Stimulated activated CD8-positive, alpha-beta memory T cell treated with anti-CD3 and anti-CD28 coated beads, Interleukin-4, amount 100 ng/mL, for 48 hours (primary cell): ENCODE data around the gene B9D1.

Experiments
- DNase-seq: peaks from one replicate; pipeline ENCODE4 v3.0.0-alpha.2; 2020

B9D1 gene

DNA sequence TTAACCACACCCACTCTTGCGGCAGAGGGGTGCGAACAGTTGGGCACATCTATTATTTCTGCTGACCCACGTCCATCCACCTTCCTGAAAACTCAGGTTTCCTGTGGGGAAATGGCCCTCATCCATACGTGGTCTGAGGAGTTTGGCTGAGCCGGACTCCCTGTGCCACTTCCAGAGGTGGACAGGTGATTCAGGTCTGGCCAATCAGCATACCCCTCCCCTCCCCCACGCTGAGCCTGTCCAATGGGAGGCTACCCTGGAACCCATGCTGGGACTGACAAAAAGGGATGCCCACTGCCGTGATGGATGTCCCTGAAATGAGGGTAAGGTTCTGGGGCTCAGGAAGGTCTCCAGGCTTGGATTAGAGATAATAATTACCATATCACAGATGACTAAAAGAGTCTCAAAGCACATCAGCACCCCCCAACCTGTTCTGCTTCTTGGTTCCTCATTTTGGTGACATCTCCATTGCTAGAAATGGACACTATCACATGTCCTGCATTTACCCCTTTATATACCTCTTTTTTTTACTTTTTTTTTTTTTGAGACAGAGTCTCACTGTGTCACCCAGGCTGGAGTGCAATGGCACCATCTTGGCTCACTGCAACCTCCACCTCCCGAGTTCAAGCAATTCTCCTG is 10.5 kb upstream of the B9D1 start:
- peak; percentile 20 for DNase-seq

- peak; percentile 16 for DNase-seq
These were observed 9.9 kb upstream of the B9D1 start for GRCh38 chr17:19372439-19372838.

- DNase-seq = peak; percentile 21
These were observed 9.5 kb upstream of the B9D1 start for GRCh38 chr17:19372011-19372370.

GRCh38 chr17:19371259-19372010 is 8.9 kb upstream of the B9D1 start:
- DNase-seq = peak; percentile 20

DNA sequence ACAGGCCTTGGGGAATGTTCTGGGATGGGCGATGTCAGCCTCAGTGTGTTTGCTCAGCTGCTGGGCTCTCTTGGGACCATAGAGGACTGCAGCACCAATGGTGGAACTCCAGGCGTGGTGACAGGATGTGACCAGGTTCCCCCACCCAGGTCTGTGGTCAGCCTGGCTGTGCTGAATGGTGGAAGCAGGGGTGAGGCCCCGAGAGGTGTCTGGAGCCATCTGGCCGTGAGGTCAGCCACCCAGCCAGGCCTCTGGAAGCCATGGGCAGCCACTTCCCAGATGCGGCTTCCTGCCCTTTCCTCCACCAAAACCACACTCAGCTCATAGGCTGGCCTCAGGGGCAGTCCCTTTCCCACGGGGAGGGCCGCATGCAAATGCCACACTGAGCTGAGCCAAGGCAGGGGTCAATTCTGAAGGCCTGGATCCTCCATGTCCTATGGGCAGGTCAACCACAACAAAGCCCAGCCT is 8.0 kb upstream of the B9D1 start:
- peak; percentile 33 for DNase-seq

GRCh38 chr17:19369846-19370492 is 7.4 kb upstream of the B9D1 start:
- DNase-seq = no peak

DNA sequence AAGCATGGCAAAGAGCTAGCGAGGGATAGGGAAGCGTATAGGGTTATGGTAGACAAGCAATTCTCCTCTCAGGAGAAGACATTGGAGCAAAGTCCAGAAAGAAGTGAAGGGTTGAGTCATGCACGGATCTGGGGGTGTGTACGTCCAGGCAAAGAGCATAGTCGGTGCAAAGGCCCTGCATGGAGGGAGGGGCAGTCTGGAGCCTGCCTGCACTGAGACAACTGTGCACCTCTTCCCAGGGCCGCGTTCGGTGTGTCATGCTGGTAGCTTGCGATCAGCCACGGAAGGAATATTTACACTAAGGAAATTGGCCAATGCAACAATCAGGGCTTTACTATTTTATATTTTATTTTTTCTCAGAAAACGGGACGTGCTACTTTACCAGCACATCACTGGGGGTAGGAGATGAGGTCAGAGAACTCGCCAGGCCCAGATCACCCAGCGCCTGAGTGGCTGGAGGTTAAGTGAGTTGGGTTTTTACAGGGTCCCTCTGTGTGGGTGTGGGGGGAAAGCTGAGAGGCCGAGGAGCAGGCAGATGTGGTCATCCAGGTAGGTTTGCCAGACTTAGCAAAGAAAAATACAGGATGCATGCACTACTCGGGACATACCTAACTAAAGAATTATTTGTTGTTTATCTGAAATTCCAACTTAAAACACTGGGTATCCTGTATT is 6.7 kb upstream of the B9D1 start:
- DNase-seq = no peak

GRCh38 chr17:19368229-19368628 is 5.7 kb upstream of the B9D1 start:
- no peak for DNase-seq

GRCh38 chr17:19366637-19366972 is 4.1 kb upstream of the B9D1 start:
- no peak for DNase-seq

GRCh38 chr17:19365833-19366636 is 3.5 kb upstream of the B9D1 start:
- no peak for DNase-seq

DNA sequence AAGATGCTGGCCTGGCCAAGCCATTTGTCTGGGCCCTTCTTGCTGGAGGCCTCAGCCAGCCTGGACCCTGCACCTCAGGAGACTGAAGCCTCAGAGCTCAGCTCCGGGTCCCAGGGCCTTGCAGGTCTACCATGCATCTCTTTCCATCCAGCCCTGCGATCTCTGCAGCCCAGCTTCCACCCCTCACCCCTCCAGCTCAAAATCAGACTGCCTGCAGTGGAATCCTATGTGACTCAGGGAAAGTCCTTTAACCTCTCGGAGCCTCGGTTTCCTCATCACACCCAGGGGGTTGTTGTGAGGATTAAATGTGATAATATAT is 2.9 kb upstream of the B9D1 start:
- no peak for DNase-seq

GRCh38 chr17:19364699-19365498 is 2.4 kb upstream of the B9D1 start:
- DNase-seq = no peak

DNA sequence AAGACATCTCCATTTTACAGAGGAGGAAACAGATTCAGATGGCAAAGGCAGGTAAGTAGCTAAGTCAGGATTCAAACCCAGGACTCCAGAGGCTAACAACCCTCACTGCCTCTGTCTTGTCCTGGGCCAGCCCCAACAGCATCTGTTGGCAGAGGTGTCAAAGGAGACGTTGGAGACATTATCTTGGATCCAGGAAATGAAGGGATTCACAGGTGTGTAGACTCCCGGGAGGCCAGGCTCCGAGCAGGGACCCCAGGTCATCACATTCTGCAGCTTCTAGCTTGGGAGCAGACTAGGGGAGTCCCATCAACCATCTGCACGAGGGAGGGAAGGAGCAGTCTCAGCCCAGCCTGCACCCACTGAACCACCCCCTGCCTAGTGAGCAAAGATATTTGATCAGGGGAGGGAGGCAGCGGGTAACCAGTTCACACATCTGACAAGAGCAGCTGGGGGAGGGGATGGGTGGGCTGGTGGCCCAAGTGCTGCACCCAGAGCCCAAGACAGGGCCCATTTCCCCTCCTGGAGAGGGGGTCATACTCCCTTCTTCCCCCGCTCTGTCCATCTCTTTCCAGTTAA is 1.0 kb upstream of the B9D1 start:
- DNase-seq = no peak

GRCh38 chr17:19363114-19363438 is 553 bp upstream of the B9D1 start:
- DNase-seq = no peak

GRCh38 chr17:19361944-19362276 is 613 bp downstream of the B9D1 start:
- no peak for DNase-seq

DNA sequence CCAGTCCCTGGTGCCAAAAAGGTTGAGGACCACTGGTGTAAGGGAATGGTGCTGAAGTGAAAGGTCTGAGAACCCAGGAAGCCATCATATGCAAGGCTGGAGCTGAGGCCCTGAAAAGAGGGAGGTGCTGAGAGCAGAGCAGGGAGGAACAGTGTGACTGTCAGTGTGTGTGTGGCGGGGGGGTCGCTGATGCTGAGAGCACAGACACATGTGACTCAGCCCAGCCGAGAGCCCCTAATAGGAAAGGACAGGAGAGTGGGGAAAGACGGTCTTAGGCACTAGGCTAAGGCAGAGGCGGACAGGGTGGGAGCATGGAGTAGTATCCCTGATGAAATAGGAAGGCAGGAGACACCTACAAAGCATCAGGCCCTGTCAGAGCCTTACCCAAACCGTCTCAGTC is 1.2 kb downstream of the B9D1 start:
- no peak for DNase-seq

- no peak for DNase-seq
These were observed 1.8 kb downstream of the B9D1 start for GRCh38 chr17:19360772-19361171.

GRCh38 chr17:19359856-19360255 is 2.7 kb downstream of the B9D1 start:
- DNase-seq = no peak

- no peak for DNase-seq
These were observed 3.4 kb downstream of the B9D1 start for GRCh38 chr17:19359151-19359550.

- no peak for DNase-seq
These were observed 4.8 kb downstream of the B9D1 start for GRCh38 chr17:19357761-19358160.

- no peak for DNase-seq
These were observed 5.2 kb downstream of the B9D1 start for GRCh38 chr17:19357351-19357750.

DNA sequence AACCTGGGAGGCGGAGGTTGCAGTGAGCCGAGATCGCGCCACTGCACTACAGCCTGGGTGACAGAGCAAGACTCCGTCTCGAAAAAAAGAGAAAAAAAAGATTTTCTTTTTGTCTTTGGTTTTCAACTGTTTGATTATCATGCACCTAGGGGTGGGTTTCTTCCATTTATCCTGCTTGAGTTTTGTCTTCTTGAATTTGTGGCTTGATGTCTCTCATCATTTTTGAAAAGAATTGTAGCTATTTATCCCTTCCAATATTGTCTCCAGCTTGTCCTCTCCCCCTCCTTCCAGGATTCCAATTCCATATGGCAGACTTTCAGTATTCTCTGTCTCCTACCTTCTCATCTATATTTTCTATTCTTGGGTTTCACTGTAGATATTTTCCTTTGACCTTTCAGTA is 7.8 kb downstream of the B9D1 start:
- no peak for DNase-seq
